HG02981 (cell line): ENCODE measurements around the gene MAP1S.
"Not testable (repeated sequence)": the region's sequence is repeated elsewhere in the genome, so short reads cannot be mapped to it uniquely, and the experiment has no call there.

Experiments used
- ATAC-seq: cut with Tn5 transposase; IDR thresholded peaks from one replicate; pipeline ENCODE4 v1.9.1; 2021; ENCODE audit warnings: mild to moderate bottlenecking, moderate library complexity; ENCODE audit not compliant: unreplicated experiment

Gene MAP1S

GRCh38 chr19:17762505-17763229, 43.4 kb downstream of the MAP1S start:
- no peak for ATAC-seq

GRCh38 chr19:17764348-17764747, 45.1 kb downstream of the MAP1S start:
- ATAC-seq = no peak

GRCh38 chr19:17765069-17765618, 45.9 kb downstream of the MAP1S start:
- no peak for ATAC-seq

GRCh38 chr19:17766543-17767131, 47.4 kb downstream of the MAP1S start:
- no peak for ATAC-seq

- ATAC-seq = no peak
Measured at GRCh38 chr19:17767559-17767958, 48.3 kb downstream of the MAP1S start.

GRCh38 chr19:17770613-17771012, 51.3 kb downstream of the MAP1S start:
- ATAC-seq = no peak

- no peak for ATAC-seq
Measured at GRCh38 chr19:17772172-17772571, 52.9 kb downstream of the MAP1S start.

GRCh38 chr19:17775245-17775927, 56.1 kb downstream of the MAP1S start:
- ATAC-seq = no peak

GRCh38 chr19:17775991-17776803, 56.9 kb downstream of the MAP1S start:
- ATAC-seq = peak; percentile 70

GRCh38 chr19:17777840-17778239, 58.6 kb downstream of the MAP1S start:
- not testable (repeated sequence) for ATAC-seq

- ATAC-seq = no peak
Measured at GRCh38 chr19:17778251-17778967, 59.1 kb downstream of the MAP1S start.

GRCh38 chr19:17778968-17779929, 60.0 kb downstream of the MAP1S start:
- no peak for ATAC-seq

GRCh38 chr19:17780781-17781180, 61.5 kb downstream of the MAP1S start:
- no peak for ATAC-seq

- not testable (repeated sequence) for ATAC-seq
Measured at GRCh38 chr19:17783721-17784120, 64.4 kb downstream of the MAP1S start.
